Activated T-helper 17 cell treated with anti-CD3 and anti-CD28 coated beads, Interleukin-2, amount 50 U/mL, for 72 hours (primary cell): ENCODE results near the gene NIN. TPM values are rescaled to one million over a fixed set of nuclear protein-coding genes. Genes with fewer than 3 reads are reported as not detected.
"Not testable (repeated sequence)": the region's sequence is repeated elsewhere in the genome, so short reads cannot be mapped to it uniquely, and the experiment has no call there.

Experiments
- ATAC-seq: fragments of 150-1000 bp; cut with Tn5 transposase; replicated peaks from 2 replicates; pipeline ENCODE4 v1.10.0; 2021; ENCODE audit warnings: mild to moderate bottlenecking, moderate library complexity
- H3K27ac Mint-ChIP-seq: one replicate; pipeline ENCODE4 v1.8.0; 2022; ENCODE audit warnings: mixed read lengths
- H3K27me3 Mint-ChIP-seq: one replicate; pipeline ENCODE4 v1.8.0; 2022; ENCODE audit warnings: mixed read lengths
- H3K36me3 Mint-ChIP-seq: one replicate; pipeline ENCODE4 v1.8.0; 2022; ENCODE audit warnings: low read depth, mild to moderate bottlenecking, mixed read lengths
- H3K4me1 Mint-ChIP-seq: one replicate; pipeline ENCODE4 v1.8.0; 2022; ENCODE audit warnings: mixed read lengths
- H3K4me3 Mint-ChIP-seq: one replicate; pipeline ENCODE4 v1.8.0; 2022; ENCODE audit warnings: mild to moderate bottlenecking, mixed read lengths
- H3K9me3 Mint-ChIP-seq: one replicate; pipeline ENCODE4 v1.8.0; 2022; ENCODE audit warnings: mixed read lengths
- total RNA-seq, 2 donors: library from RNA; stranded (reverse); gene quantifications; one replicate each; pipeline ENCODE4 v1.2.3, GENCODE V29; 2022

NIN gene
- total RNA-seq, 2 donors from 2014 or later = 25.9 to 42.2 TPM

DNA sequence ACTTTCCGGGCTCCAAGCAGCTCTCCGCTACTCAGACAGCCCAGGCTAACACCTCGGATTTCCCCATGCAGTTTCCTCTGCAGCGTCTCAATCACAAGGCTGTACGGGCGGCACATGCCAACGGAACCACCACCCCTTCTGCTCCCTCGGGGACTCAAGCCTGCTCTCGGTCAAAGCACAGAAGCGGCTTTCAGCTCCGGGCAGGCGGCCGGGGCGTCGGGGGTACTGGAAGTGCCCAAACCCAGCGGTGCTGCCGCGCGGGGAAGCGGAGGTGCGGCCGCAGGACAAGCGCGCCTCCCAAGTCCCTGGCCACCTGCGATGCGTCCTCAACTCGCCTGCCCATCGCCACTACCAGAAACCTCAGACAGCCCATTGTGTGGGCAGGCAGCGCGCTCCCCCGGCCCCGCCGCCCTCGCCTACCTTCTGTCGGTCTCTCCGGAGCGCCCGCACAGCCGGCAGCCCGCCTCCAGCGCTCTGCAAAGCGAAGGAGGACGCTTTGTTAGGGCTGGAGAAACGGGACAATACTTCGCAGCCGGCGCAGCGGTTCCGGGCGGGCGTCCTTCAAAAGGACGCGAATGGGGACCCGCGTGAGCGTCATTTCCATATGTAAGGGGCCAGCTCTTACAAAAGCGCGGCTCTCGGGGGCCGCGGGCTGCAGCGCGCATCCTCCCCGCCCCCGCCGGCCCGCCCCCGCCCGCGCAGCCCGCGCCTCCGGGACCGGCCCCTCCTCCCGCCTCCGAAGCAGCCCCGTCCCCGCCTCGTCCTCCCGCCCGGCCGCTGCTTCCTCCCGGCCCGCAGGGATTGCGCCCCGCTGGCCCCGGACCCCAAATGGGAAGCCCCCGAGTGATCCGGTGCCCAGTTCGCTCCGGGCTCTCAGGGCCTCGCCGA, 674 bp downstream of the NIN start:
- H3K4me1 Mint-ChIP-seq = peaks cover 26% of the 10 kb centered on the region
- ATAC-seq = peak; percentile 66
- H3K27ac Mint-ChIP-seq = peak overlapping the region; percentile 61
- H3K36me3 Mint-ChIP-seq = no peaks in the 10 kb centered on the region
- no peaks in the 10 kb centered on the region for H3K27me3 Mint-ChIP-seq
- no peaks in the 10 kb centered on the region for H3K9me3 Mint-ChIP-seq
- peak overlapping the region; percentile 91 for H3K4me3 Mint-ChIP-seq

GRCh38 chr14:50829489-50830043, 1.4 kb downstream of the NIN start:
- Mint-ChIP-seq H3K4me1 (peaks cover 24% of the 10 kb centered on the region), H3K9me3 (no peaks in the 10 kb centered on the region), H3K27me3 (no peaks in the 10 kb centered on the region), H3K36me3 (no peaks in the 10 kb centered on the region), H3K4me3 (peak overlapping the region; percentile 91), H3K27ac (peak overlapping the region; percentile 61)
- ATAC-seq = no peak

- ATAC-seq = no peak
- peaks cover 29% of the 10 kb centered on the region for H3K4me1 Mint-ChIP-seq
- peak overlapping the region; percentile 91 for H3K4me3 Mint-ChIP-seq
- H3K27ac Mint-ChIP-seq = no peak overlapping the region
- no peaks in the 10 kb centered on the region for H3K36me3 Mint-ChIP-seq
- no peaks in the 10 kb centered on the region for H3K27me3 Mint-ChIP-seq
- no peaks in the 10 kb centered on the region for H3K9me3 Mint-ChIP-seq
Measured at GRCh38 chr14:50828721-50829488, 2.1 kb downstream of the NIN start.

DNA sequence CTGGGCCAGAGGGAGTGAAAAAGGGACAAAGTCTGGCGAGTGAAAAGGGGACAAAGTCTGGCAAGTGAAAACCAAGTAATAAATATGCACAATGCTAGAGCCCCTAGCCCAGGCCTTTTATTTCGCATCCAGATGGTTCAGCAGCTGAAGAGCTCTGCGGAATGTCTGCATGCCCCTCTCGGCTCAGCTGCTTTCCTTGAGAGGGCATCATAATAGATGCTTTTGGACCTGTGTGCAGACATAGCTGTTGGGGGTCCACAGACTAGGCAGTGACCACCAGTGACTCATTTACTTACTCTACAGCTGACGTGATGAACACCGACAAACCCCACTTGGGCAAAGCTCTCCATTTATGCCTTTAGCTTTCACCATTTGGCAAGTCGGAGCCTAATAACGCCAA, 4.3 kb downstream of the NIN start:
- Mint-ChIP-seq H3K36me3 (peaks cover under 1% of the 10 kb centered on the region), H3K4me3 (no peak overlapping the region), H3K27me3 (no peaks in the 10 kb centered on the region), H3K27ac (no peak overlapping the region), H3K9me3 (no peaks in the 10 kb centered on the region), H3K4me1 (peaks cover 46% of the 10 kb centered on the region)
- no peak for ATAC-seq

DNA sequence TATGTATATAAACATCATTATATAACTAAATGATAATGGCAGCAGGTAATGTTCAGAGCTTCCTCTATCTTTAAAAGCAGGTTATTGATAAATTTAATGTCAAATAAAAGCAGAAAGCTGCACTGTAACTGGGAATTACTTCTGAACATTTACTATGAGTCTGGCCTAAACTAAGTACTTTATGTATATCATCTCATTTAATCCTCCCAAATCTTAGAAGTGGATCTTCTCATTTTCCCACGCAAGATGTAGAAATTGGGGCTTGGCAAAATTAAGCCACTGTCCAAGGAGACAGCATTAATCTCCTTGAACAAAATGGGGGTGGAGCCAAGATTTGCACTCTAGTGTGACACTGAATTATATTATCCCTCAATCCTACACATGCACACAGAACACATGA, 5.7 kb downstream of the NIN start:
- peaks cover 48% of the 10 kb centered on the region for H3K4me1 Mint-ChIP-seq
- no peaks in the 10 kb centered on the region for H3K27me3 Mint-ChIP-seq
- H3K27ac Mint-ChIP-seq = no peak overlapping the region
- no peaks in the 10 kb centered on the region for H3K9me3 Mint-ChIP-seq
- no peak overlapping the region for H3K4me3 Mint-ChIP-seq
- no peak for ATAC-seq
- H3K36me3 Mint-ChIP-seq = peaks cover 11% of the 10 kb centered on the region

- Mint-ChIP-seq H3K4me1 (peaks cover 58% of the 10 kb centered on the region), H3K27me3 (no peaks in the 10 kb centered on the region), H3K27ac (peak overlapping the region; percentile 64), H3K9me3 (peaks cover 3% of the 10 kb centered on the region), H3K36me3 (peaks cover 22% of the 10 kb centered on the region), H3K4me3 (peak overlapping the region; percentile 73)
- ATAC-seq = no peak
Measured at GRCh38 chr14:50823762-50824636, 7.0 kb downstream of the NIN start.

GRCh38 chr14:50823051-50823761, 7.8 kb downstream of the NIN start:
- Mint-ChIP-seq H3K4me1 (peaks cover 51% of the 10 kb centered on the region), H3K27me3 (no peaks in the 10 kb centered on the region), H3K27ac (peak overlapping the region; percentile 64), H3K9me3 (peaks cover 3% of the 10 kb centered on the region), H3K36me3 (peaks cover 27% of the 10 kb centered on the region), H3K4me3 (peak overlapping the region; percentile 73)
- no peak for ATAC-seq

GRCh38 chr14:50822501-50823042, 8.4 kb downstream of the NIN start:
- ATAC-seq = peak; percentile 74
- Mint-ChIP-seq H3K4me1 (peaks cover 51% of the 10 kb centered on the region), H3K27ac (peak overlapping the region; percentile 64), H3K9me3 (peaks cover 3% of the 10 kb centered on the region), H3K36me3 (peaks cover 28% of the 10 kb centered on the region), H3K27me3 (no peaks in the 10 kb centered on the region), H3K4me3 (peak overlapping the region; percentile 73)

DNA sequence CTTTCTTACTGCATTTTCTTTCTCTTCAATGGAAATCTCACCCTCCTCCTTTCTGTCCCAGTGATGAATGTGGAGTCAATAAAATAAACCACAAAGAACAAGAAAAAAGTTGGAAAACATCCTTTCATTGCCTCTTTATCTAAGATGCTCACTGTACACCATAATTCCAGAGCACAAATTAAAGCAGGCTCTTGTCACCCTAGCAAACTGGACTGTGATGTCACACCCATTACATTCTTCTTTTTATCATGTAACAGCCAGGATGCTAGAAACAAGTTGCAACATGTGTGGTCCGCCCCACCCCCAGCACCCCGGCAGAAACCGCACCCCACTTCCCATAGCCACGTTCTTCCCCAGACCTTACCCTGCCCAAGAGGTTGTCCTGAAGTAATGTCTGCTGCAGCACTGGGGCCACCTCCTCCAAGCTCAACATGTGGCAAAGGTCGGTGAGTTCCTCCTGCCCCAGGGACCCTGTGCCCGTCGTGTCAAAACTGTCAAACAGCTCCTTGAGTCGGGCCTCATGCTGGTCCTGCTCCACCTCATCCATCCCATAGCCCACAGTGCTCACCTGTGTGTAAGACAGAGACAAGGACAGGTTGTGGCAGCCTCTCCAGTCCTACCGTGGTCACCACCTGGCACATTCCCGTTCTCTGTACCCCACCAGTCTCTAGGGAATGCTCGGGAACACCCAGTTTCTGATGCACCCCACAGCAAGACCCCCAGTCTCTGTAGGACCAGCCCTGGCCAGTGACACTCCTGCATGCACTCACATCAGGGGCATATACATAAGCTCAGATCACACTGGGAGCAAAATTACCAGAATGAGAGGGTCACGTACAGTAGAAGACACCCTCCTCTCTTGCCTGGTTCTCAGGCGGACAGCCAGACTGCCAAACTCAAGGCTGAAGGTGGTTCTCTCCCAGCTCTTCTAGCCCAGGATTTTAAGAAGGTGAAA, 9.2 kb downstream of the NIN start:
- H3K27me3 Mint-ChIP-seq = no peaks in the 10 kb centered on the region
- peak; percentile 51 for ATAC-seq
- peak overlapping the region; percentile 61 for H3K27ac Mint-ChIP-seq
- H3K4me3 Mint-ChIP-seq = peak overlapping the region; percentile 73
- H3K9me3 Mint-ChIP-seq = peaks cover 3% of the 10 kb centered on the region
- H3K4me1 Mint-ChIP-seq = peaks cover 47% of the 10 kb centered on the region
- H3K36me3 Mint-ChIP-seq = peaks cover 28% of the 10 kb centered on the region

DNA sequence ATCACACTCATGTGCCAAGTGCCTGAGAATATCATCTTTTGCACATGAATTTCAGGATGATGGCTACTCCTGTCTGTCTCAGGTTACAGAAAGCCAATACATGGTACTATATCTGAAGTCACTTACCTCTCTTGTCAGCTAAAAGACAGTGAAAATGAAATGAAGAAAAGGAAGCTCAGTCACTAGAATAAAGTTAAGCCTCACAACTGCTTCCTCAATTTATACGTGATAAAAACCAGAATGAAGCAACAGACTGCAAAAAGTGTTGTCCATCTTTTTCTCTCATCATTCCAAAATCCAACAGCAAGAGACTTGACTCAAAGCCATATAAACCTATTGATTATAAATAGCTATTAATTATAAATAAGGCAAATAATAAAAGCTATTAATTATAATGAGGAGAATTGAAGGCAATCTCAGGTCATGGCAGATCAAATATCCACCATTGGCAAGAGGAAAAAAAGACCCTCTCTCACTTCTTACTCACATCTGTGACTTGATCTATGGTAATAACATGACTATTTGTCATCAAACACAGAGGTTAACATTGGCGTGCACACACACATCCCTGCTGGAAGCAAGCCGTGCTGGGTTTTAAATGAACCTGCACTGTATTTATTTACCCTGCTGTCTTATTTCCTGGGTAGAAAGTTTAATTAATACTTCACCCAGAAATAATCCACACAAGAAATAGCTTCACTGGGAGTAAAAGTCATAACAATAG, 10.0 kb downstream of the NIN start:
- H3K4me1 Mint-ChIP-seq = peaks cover 46% of the 10 kb centered on the region
- ATAC-seq = peak; percentile 22
- no peaks in the 10 kb centered on the region for H3K27me3 Mint-ChIP-seq
- H3K27ac Mint-ChIP-seq = peak overlapping the region; percentile 61
- peaks cover 28% of the 10 kb centered on the region for H3K36me3 Mint-ChIP-seq
- H3K9me3 Mint-ChIP-seq = peaks cover 3% of the 10 kb centered on the region
- peak overlapping the region; percentile 73 for H3K4me3 Mint-ChIP-seq

DNA sequence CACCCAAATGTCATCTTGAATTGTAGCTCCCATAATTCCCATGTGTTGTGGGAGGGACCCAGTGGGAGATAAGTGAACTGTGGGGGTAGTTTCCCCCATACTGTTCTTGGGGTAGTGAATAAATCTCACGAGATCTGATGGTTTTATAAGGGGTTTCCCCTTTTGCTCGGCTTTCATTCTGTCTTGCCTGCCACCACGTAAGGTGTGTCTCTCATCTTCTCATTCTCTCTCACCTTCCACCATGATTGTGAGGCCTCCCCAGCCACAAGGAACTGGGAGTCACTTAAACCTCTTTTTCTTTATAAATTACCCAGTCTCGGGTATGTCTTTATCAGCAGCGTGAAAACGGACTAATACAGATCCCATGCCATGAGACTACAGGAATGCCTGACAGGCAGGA, 11.7 kb downstream of the NIN start:
- not testable (repeated sequence) for H3K27me3 Mint-ChIP-seq, H3K9me3 Mint-ChIP-seq
- H3K36me3 Mint-ChIP-seq = peaks cover 28% of the 10 kb centered on the region
- H3K27ac Mint-ChIP-seq = peak overlapping the region; percentile 59
- H3K4me3 Mint-ChIP-seq = peak overlapping the region; percentile 48
- H3K4me1 Mint-ChIP-seq = peaks cover 44% of the 10 kb centered on the region
- peak; percentile 56 for ATAC-seq
